Measurements from ENCODE around the gene CDH16. TPM values are rescaled to one million over a fixed set of nuclear protein-coding genes. Genes with fewer than 3 reads are reported as not detected.
"Not testable (repeated sequence)": the region's sequence is repeated elsewhere in the genome, so short reads cannot be mapped to it uniquely, and the experiment has no call there.

The CDH16 gene
- total and polyA plus RNA-seq, 2 donors (not counting 3 experiments of a cell fraction or from before 2014, with no cell fraction given), result not detected

GRCh38 chr16:66898207-66898606 lies 20.5 kb downstream of the CDH16 start:
- Histone ChIP-seq H3K4me2 (ENCODE audit: insufficient read depth, low read length) (no peak overlapping the region), H3K27ac (ENCODE audit: insufficient read depth, low read depth, low read length) (no peak overlapping the region), H3K9me3 (replicated peaks; ENCODE audit: control insufficient read depth, insufficient read depth, low read length) (no peaks in the 10 kb centered on the region), H3K4me1 (ENCODE audit: control insufficient read depth, extremely low read depth, insufficient read depth, low read length) (peaks cover 8% of the 10 kb centered on the region), H3K36me3 (ENCODE audit: control insufficient read depth in 2 of 2, extremely low read depth in 1 of 2, insufficient read depth in 2 of 2, low read length in 2 of 2) (no peaks in the 10 kb centered on the region), H2AFZ (ENCODE audit: low read depth, low read length) (no peak overlapping the region), H4K20me1 (replicated peaks; ENCODE audit: control insufficient read depth, extremely low read depth, insufficient read depth, low read length) (no peaks in the 10 kb centered on the region), H3K4me3 (replicated peaks in 1 of 3; ENCODE audit: insufficient read depth in 1 of 3, low read depth in 1 of 3, low read length in 3 of 3) (no peak overlapping the region), H3K9ac (replicated peaks; ENCODE audit: extremely low read depth, insufficient read depth, low read length) (no peak overlapping the region), H3K27me3 (ENCODE audit: control insufficient read depth in 2 of 2, insufficient read depth in 2 of 2, low read length in 2 of 2) (no peaks in the 10 kb centered on the region), H3K9me1 (replicated peaks; ENCODE audit: control insufficient read depth, extremely low read depth, insufficient read depth, low read length) (no peaks in the 10 kb centered on the region), H3K79me2 (ENCODE audit: control insufficient read depth, insufficient read depth, low read length) (no peaks in the 10 kb centered on the region)
- DNase-seq (ENCODE audit: low read depth, low spot score) (no peak), FAIRE-seq (no peak)
- no peak for TF ChIP-seq FOS (IDR thresholded peaks at IDR 0.05; ENCODE audit: borderline replicate concordance, insufficient read depth, low read length)
- TF ChIP-seq MYC (IDR thresholded peaks at IDR 0.05; ENCODE audit: low read depth, low read length), result no peak
- TF ChIP-seq GATA2 (IDR thresholded peaks at IDR 0.05; ENCODE audit: insufficient read depth, insufficient read length, low read depth, low read length), result no peak
- no peak for TF ChIP-seq POLR2AphosphoS5 (IDR thresholded peaks at IDR 0.05; ENCODE audit: insufficient read depth, low read depth, low read length)
- TF ChIP-seq CTCF (IDR thresholded peaks at IDR 0.05; ENCODE audit: extremely low read depth in 1 of 2, insufficient read depth in 1 of 2, low read depth in 1 of 2, low read length in 2 of 2), result no peak
- TF ChIP-seq EZH2 (IDR thresholded peaks at IDR 0.05; ENCODE audit: borderline replicate concordance, low read depth, low read length, severe bottlenecking), result no peak
- no peak for TF ChIP-seq JUN (IDR thresholded peaks at IDR 0.05; ENCODE audit: borderline replicate concordance, insufficient read depth, insufficient read length, low read depth)
- no peak for TF ChIP-seq MAX (IDR thresholded peaks at IDR 0.05; ENCODE audit: insufficient read depth, insufficient read length)
- no peak for TF ChIP-seq POLR2A (IDR thresholded peaks at IDR 0.05; ENCODE audit: low read depth, low read length)
- no TSS peak for BruUV-seq (replicated peaks)
- dilution Hi-C loops (cut with MboI; ENCODE audit: extremely low pct_ligation_motif_present, low sequenced_read_pairs) (no loop called here), intact Hi-C loops (cut with micrococcal nuclease) (loop anchor here (10.0 kb wide), 1 partner anchor 1957 kb away; no protein-coding TSS in a partner anchor)
- POLR2A ChIA-PET, result no interaction called here
- CTCF ChIA-PET, result interaction anchor here (0.9 to 2.1 kb wide), 3 partner anchors 12 to 257 kb away, joined by 3 to 11 read pairs (median 4); no protein-coding TSS in a partner anchor

GRCh38 chr16:66896682-66897081 lies 22.0 kb downstream of the CDH16 start:
- H3K4me3 ChIP-seq (replicated peaks in 1 of 3; ENCODE audit: insufficient read depth in 1 of 3, low read depth in 1 of 3, low read length in 3 of 3); H2AFZ ChIP-seq (ENCODE audit: low read depth, low read length); dilution Hi-C loops (cut with MboI; ENCODE audit: extremely low pct_ligation_motif_present, low sequenced_read_pairs); H3K4me2 ChIP-seq (ENCODE audit: insufficient read depth, low read length); DNase-seq (ENCODE audit: low read depth, low spot score); H3K27ac ChIP-seq (ENCODE audit: insufficient read depth, low read depth, low read length); POLR2A ChIA-PET; FAIRE-seq; H3K9ac ChIP-seq (replicated peaks; ENCODE audit: extremely low read depth, insufficient read depth, low read length); H3K9me3 ChIP-seq (replicated peaks; ENCODE audit: control insufficient read depth, insufficient read depth, low read length); BruUV-seq (replicated peaks); H3K79me2 ChIP-seq (ENCODE audit: control insufficient read depth, insufficient read depth, low read length); H3K4me1 ChIP-seq (ENCODE audit: control insufficient read depth, extremely low read depth, insufficient read depth, low read length); H3K9me1 ChIP-seq (replicated peaks; ENCODE audit: control insufficient read depth, extremely low read depth, insufficient read depth, low read length); H4K20me1 ChIP-seq (replicated peaks; ENCODE audit: control insufficient read depth, extremely low read depth, insufficient read depth, low read length); H3K36me3 ChIP-seq (ENCODE audit: control insufficient read depth in 2 of 2, extremely low read depth in 1 of 2, insufficient read depth in 2 of 2, low read length in 2 of 2); H3K27me3 ChIP-seq (ENCODE audit: control insufficient read depth in 2 of 2, insufficient read depth in 2 of 2, low read length in 2 of 2): not testable (repeated sequence)
- intact Hi-C loops (cut with micrococcal nuclease), result loop anchor here (10.0 kb wide), 1 partner anchor 1958 kb away; no protein-coding TSS in a partner anchor
- CTCF ChIA-PET, result interaction anchor here (1.4 to 5.2 kb wide), 8 partner anchors 15 to 259 kb away, joined by 6 to 72 read pairs (median 18); partner anchors contain the start of genes CDH16, CES3, PDP2 and RRAD
